Measurements from ENCODE around the gene CCDC186. TPM values are rescaled to one million over a fixed set of nuclear protein-coding genes. Genes with fewer than 3 reads are reported as not detected.

The CCDC186 gene
- total and polyA plus RNA-seq, 2 of the 4 experiments (the other 2 are of a cell fraction) = 3.0 to 6.1 TPM

- Histone ChIP-seq H3K9me1 (ENCODE audit: insufficient read depth, low read length) (no peaks in the 10 kb centered on the region), H3K4me1 (ENCODE audit: control insufficient read depth, insufficient read depth, low read length) (no peaks in the 10 kb centered on the region), H3K18ac (ENCODE audit: low read depth, low read length) (no peak overlapping the region), H3K4me2 (ENCODE audit: low read depth, low read length) (no peak overlapping the region), H4K8ac (ENCODE audit: low read depth in 2 of 2, low read length in 2 of 2) (no peak overlapping the region), H3K9me3 (ENCODE audit: control insufficient read depth, insufficient read depth, low read length) (no peaks in the 10 kb centered on the region), H4K5ac (ENCODE audit: low read depth, low read length) (no peak overlapping the region), H2BK20ac (ENCODE audit: low read depth, low read length) (no peak overlapping the region), H3K56ac (ENCODE audit: extremely low read depth, insufficient read depth, low read length) (no peak overlapping the region), H2BK5ac (ENCODE audit: low read depth, low read length, poor library complexity, severe bottlenecking) (no peak overlapping the region), H3K4ac (ENCODE audit: low read depth, low read length) (no peak overlapping the region), H2AK5ac (ENCODE audit: low read depth, low read length) (no peak overlapping the region), H3K27ac (ENCODE audit: insufficient read depth, low read length) (no peak overlapping the region), H2AK9ac (replicated peaks; ENCODE audit: low read depth, low read length, poor library complexity) (no peak overlapping the region), H3K23ac (ENCODE audit: low read depth, low read length) (no peak overlapping the region), H4K91ac (ENCODE audit: insufficient read depth, low read depth, low read length) (no peak overlapping the region), H3K36me3 (ENCODE audit: control insufficient read depth, insufficient read depth, low read length) (no peaks in the 10 kb centered on the region), H2AFZ (replicated peaks; ENCODE audit: low read length, poor library complexity) (no peak overlapping the region), H3K14ac (replicated peaks; ENCODE audit: low read depth, low read length) (no peak overlapping the region), H3K27me3 (ENCODE audit: control insufficient read depth, insufficient read depth, low read length) (peaks cover 8% of the 10 kb centered on the region), H3K9ac (ENCODE audit: low read depth, low read length) (no peak overlapping the region), H3K4me3 (ENCODE audit: insufficient read depth, low read depth, low read length) (no peak overlapping the region), H4K20me1 (ENCODE audit: insufficient read depth, low read length) (no peaks in the 10 kb centered on the region), H2BK120ac (ENCODE audit: low read depth, low read length) (no peak overlapping the region), H2BK15ac (ENCODE audit: low read depth, low read length) (no peak overlapping the region), H3K79me1 (ENCODE audit: low read depth in 1 of 2, low read length in 2 of 2) (no peaks in the 10 kb centered on the region)
- DNase-seq = no peak
- 13% methylated on average over 1 of the region's 2 CpGs; no CpG with 5 or more reads in 1 of the 2 experiments for WGBS, 2 experiments (ENCODE audit: extremely low coverage in 2 of 2, insufficient read length in 1 of 2)
- POLR2A ChIA-PET (ENCODE audit: unreplicated experiment) = no interaction called here
- intact Hi-C loops (cut with micrococcal nuclease) (no loop called here), dilution Hi-C loops (cut with HindIII; ENCODE audit: low sequenced_read_pairs, unreplicated experiment) (no loop called here), in situ Hi-C loops (cut with MboI; ENCODE audit: low sequenced_read_pairs) (no loop called here)
- CTCF ChIA-PET = no interaction called here
- no TSS peak for BruUV-seq (replicated peaks)
- no peak for TF ChIP-seq MAZ (IDR thresholded peaks at IDR 0.05; ENCODE audit: borderline replicate concordance, low read depth, low read length)
- no peak for ATAC-seq (ENCODE audit: low read depth)
Measured at GRCh38 chr10:114206902-114207301, 32.9 kb upstream of the CCDC186 start.
